Endothelial cell of umbilical vein (primary cell): ENCODE measurements around the gene RAP1GAP2. TPM values are rescaled to one million over a fixed set of nuclear protein-coding genes. Genes with fewer than 3 reads are reported as not detected.

ENCODE experiments used
- BruUV-seq: library from RNA; stranded (reverse); fragments of 400-500 nt; replicated peaks from 2 replicates; lab custom pipeline; 2021; lab: Mats Ljungman, UMichigan
- CTCF ChIA-PET: fragments of 300-600, 350-600 bp; sonication (Branson Sonifier 250); formaldehyde crosslinking; loops from one replicate; lab custom pipeline; 2021; ENCODE audit warnings: antibody characterized with exemption, inconsistent platforms; lab: Charles Lee
- POLR2A ChIA-PET: fragments of 300-600, 350-600 bp; sonication (Branson Sonifier 250); formaldehyde crosslinking; loops from one replicate; lab custom pipeline; 2021; ENCODE audit warnings: antibody characterized with exemption, inconsistent platforms; lab: Charles Lee
- DNase-seq: peaks from one replicate; pipeline ENCODE4 v3.0.0-alpha.2; 2011; ENCODE audit warnings: low read depth, low spot score
- FAIRE-seq: peaks from 2 replicates; lab custom pipeline; 2011; peaks lifted over from hg19 to GRCh38; lab: Jason Lieb, UNC
- H2AFZ ChIP-seq: 2 replicates; pipeline ENCODE4 v1.6.0; 2012; ENCODE audit warnings: low read depth, low read length, control low read depth, inconsistent platforms
- H3K27ac ChIP-seq: 2 replicates; pipeline ENCODE4 v1.5.1; 2011; ENCODE audit warnings: low read depth, mild to moderate bottlenecking, control low read depth, low read length, moderate library complexity; ENCODE audit not compliant: insufficient read depth
- H3K27me3 ChIP-seq, 2 experiments: 2 replicates each; pipeline versions ENCODE4 v1.6.0 to v1.6.1; 2011; ENCODE audit warnings: low read length in 2 of 2, mixed read lengths in 1 of 2; ENCODE audit not compliant: control insufficient read depth in 2 of 2, insufficient read depth in 2 of 2
- H3K36me3 ChIP-seq, 2 experiments: 2 replicates in 1 of 2; 3 replicates in 1 of 2; pipeline ENCODE4 v1.5.1; 2011; ENCODE audit warnings: low read length in 2 of 2, mild to moderate bottlenecking in 1 of 2, moderate library complexity in 1 of 2; ENCODE audit not compliant: control insufficient read depth in 2 of 2, insufficient read depth in 2 of 2; ENCODE audit errors: extremely low read depth in 1 of 2
- H3K4me1 ChIP-seq: 3 replicates; pipeline ENCODE4 v1.5.1; 2011; ENCODE audit warnings: mild to moderate bottlenecking, low read length; ENCODE audit not compliant: control insufficient read depth, insufficient read depth; ENCODE audit errors: extremely low read depth
- H3K4me2 ChIP-seq: 2 replicates; pipeline ENCODE4 v1.6.1; 2011; ENCODE audit warnings: low read length, control low read depth, mixed read lengths; ENCODE audit not compliant: insufficient read depth
- H3K4me3 ChIP-seq, 3 experiments: fragments of 200-600 bp in 1 of 3; sonication (generic), shearing (Covaris generic) in 1 of 3; replicated peaks in 1 of 3; 2 replicates each; pipeline ENCODE4 v1.5.1; 2011 to 2016; ENCODE audit warnings: control low read depth in 3 of 3, low read length in 3 of 3, mild to moderate bottlenecking in 2 of 3, inconsistent platforms in 1 of 3, low read depth in 1 of 3, moderate library complexity in 1 of 3; ENCODE audit not compliant: insufficient read depth in 1 of 3
- H3K79me2 ChIP-seq: 2 replicates; pipeline ENCODE4 v1.6.0; 2012; ENCODE audit warnings: low read length, inconsistent platforms; ENCODE audit not compliant: control insufficient read depth, insufficient read depth
- H3K9ac ChIP-seq: replicated peaks from 2 replicates; pipeline ENCODE3; 2011; ENCODE audit warnings: low read length, control low read depth; ENCODE audit not compliant: insufficient read depth; ENCODE audit errors: extremely low read depth
- H3K9me1 ChIP-seq: replicated peaks from 3 replicates; pipeline ENCODE4 v1.6.0; 2011; ENCODE audit warnings: mild to moderate bottlenecking, low read length; ENCODE audit not compliant: control insufficient read depth, insufficient read depth; ENCODE audit errors: extremely low read depth
- H3K9me3 ChIP-seq: replicated peaks from 2 replicates; pipeline ENCODE4 v1.5.1; 2012; ENCODE audit warnings: low read length, inconsistent platforms; ENCODE audit not compliant: control insufficient read depth, insufficient read depth
- H4K20me1 ChIP-seq: replicated peaks from 2 replicates; pipeline ENCODE3; 2011; ENCODE audit warnings: mild to moderate bottlenecking, low read length; ENCODE audit not compliant: control insufficient read depth, insufficient read depth; ENCODE audit errors: extremely low read depth
- EZH2 ChIP-seq: IDR thresholded peaks from 2 replicates; pipeline ENCODE4 v1.6.1; 2012; ENCODE audit warnings: borderline replicate concordance, low read depth, mild to moderate bottlenecking, moderate library complexity, low read length, inconsistent platforms; ENCODE audit not compliant: severe bottlenecking
- FOS ChIP-seq: IDR thresholded peaks from 2 replicates; pipeline ENCODE4 v1.6.1; 2011; ENCODE audit warnings: mild to moderate bottlenecking, low read length, moderate library complexity, borderline replicate concordance; ENCODE audit not compliant: insufficient read depth
- GATA2 ChIP-seq: IDR thresholded peaks from 2 replicates; pipeline ENCODE4 v1.7.0; 2011; ENCODE audit warnings: low read depth, mild to moderate bottlenecking, moderate library complexity, mixed read lengths, low read length; ENCODE audit not compliant: insufficient read length, insufficient read depth
- JUN ChIP-seq: IDR thresholded peaks from 2 replicates; pipeline ENCODE4 v1.6.1; 2011; ENCODE audit warnings: borderline replicate concordance, low read depth; ENCODE audit not compliant: insufficient read length, insufficient read depth
- MYC ChIP-seq: IDR thresholded peaks from one replicate; pipeline ENCODE4 v1.6.1; 2011; ENCODE audit warnings: mild to moderate bottlenecking, low read depth, low read length
- POLR2A ChIP-seq: IDR thresholded peaks from 2 replicates; pipeline ENCODE4 v1.6.1; 2012; ENCODE audit warnings: low read depth, mild to moderate bottlenecking, control low read depth, low read length
- POLR2AphosphoS5 ChIP-seq: IDR thresholded peaks from 2 replicates; pipeline ENCODE4 v1.6.1; 2012; ENCODE audit warnings: low read depth, mild to moderate bottlenecking, control low read depth, low read length, moderate library complexity; ENCODE audit not compliant: insufficient read depth
- dilution Hi-C: fragments of 300-500 bp; cut with MboI; formaldehyde crosslinking; loops from one replicate; pipeline ENCODE4 v1.15.0; 2019; ENCODE audit warnings: low sequenced_read_pairs; ENCODE audit not compliant: extremely low pct_ligation_motif_present
- intact Hi-C: fragments of 100-400 bp; cut with micrococcal nuclease; formaldehyde crosslinking; loops from one replicate; pipeline ENCODE4 v1.10.0; 2022
- polyA plus RNA-seq, 4 experiments: library from polyadenylated mRNA; depleted of rRNA in 3 of 4; stranded (reverse) in 3 of 4; unstranded in 1 of 4; fragments of >200 nt; gene quantifications; 2 replicates each; pipeline versions ENCODE4 v1.2.1 to v1.2.3, GENCODE V29; 2011 to 2012; ENCODE audit warnings: missing spikeins in 1 of 4
- total RNA-seq: library from RNA; stranded (reverse); gene quantifications from 2 replicates; pipeline ENCODE4 v1.2.3, GENCODE V29; 2021
- TF ChIP-seq, protein P1 (sequence below), 2 donors: IDR thresholded peaks; 1 replicate in 1 of 2; 2 replicates in 1 of 2; pipeline ENCODE4 v1.5.1; 2011; ENCODE audit warnings: low read length in 2 of 2, mild to moderate bottlenecking in 2 of 2, moderate library complexity in 2 of 2, control low read depth in 1 of 2, inconsistent platforms in 1 of 2, low read depth in 1 of 2; ENCODE audit not compliant: insufficient read depth in 1 of 2; ENCODE audit errors: extremely low read depth in 1 of 2
- TF ChIP-seq, protein P2 (sequence below): IDR thresholded peaks from 2 replicates; pipeline ENCODE4 v1.6.1; 2011; ENCODE audit not compliant: insufficient read depth, insufficient read length

Gene RAP1GAP2
- total and polyA plus RNA-seq, 2 donors (not counting 3 experiments of a cell fraction or from before 2014, with no cell fraction given): 1.4 to 3.6 TPM

DNA sequence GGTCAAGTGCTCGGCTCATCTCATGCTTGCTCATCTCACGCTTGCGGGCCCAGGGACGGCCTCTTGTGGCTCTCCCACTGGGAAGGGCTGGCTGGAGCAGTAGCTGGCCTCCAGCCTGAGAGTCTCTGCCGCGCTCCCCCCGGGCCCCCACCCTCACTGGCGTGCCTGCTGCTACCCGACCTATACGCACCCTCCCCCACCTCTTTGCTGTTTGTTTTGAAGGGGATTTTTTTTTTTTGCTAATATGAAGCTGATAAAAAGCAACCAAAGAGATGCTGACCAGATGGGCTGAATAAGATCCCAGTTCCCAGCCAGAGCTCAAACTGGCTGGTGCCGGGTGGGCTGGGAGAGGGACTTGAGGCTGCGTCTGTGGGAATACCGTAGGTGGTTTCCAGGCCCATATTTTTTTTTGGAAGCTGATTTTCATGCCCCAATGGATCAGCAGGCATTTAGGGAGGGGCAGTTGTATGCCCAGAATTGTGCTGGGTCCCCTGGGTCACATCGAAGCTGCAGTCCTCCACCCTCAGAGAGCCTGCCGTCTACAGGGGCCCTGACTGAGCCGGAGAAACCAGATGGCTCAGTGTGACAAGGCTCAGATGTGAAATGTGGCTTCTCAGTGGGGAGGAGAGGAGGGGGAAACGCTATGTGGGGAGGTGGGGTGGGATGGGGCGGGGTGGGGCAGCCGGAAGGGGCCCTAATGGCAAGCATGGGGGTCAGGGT is 115.0 kb downstream of the RAP1GAP2 start:
- H3K9me1 ChIP-seq: no peaks in the 10 kb centered on the region
- H4K20me1 ChIP-seq: no peaks in the 10 kb centered on the region
- dilution Hi-C loops: no loop called here
- no peak overlapping the region for H3K4me2 ChIP-seq
- H3K4me3 ChIP-seq: no peak overlapping the region
- no peaks in the 10 kb centered on the region for H3K27me3 ChIP-seq
- DNase-seq (no peak), FAIRE-seq (no peak)
- no peaks in the 10 kb centered on the region for H3K36me3 ChIP-seq
- no peaks in the 10 kb centered on the region for H3K79me2 ChIP-seq
- TF ChIP-seq EZH2 (no peak), POLR2A (no peak), MYC (no peak), POLR2AphosphoS5 (no peak), JUN (no peak), GATA2 (no peak), FOS (no peak)
- TF ChIP-seq, protein P1, sequence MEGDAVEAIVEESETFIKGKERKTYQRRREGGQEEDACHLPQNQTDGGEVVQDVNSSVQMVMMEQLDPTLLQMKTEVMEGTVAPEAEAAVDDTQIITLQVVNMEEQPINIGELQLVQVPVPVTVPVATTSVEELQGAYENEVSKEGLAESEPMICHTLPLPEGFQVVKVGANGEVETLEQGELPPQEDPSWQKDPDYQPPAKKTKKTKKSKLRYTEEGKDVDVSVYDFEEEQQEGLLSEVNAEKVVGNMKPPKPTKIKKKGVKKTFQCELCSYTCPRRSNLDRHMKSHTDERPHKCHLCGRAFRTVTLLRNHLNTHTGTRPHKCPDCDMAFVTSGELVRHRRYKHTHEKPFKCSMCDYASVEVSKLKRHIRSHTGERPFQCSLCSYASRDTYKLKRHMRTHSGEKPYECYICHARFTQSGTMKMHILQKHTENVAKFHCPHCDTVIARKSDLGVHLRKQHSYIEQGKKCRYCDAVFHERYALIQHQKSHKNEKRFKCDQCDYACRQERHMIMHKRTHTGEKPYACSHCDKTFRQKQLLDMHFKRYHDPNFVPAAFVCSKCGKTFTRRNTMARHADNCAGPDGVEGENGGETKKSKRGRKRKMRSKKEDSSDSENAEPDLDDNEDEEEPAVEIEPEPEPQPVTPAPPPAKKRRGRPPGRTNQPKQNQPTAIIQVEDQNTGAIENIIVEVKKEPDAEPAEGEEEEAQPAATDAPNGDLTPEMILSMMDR (IDR thresholded peaks at IDR 0.05; ENCODE audit: extremely low read depth in 1 of 2, insufficient read depth in 1 of 2, low read depth in 1 of 2, low read length in 2 of 2): no peak
- TF ChIP-seq, protein P2, sequence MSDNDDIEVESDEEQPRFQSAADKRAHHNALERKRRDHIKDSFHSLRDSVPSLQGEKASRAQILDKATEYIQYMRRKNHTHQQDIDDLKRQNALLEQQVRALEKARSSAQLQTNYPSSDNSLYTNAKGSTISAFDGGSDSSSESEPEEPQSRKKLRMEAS: no peak
- no peak overlapping the region for H3K27ac ChIP-seq
- H3K9ac ChIP-seq: no peak overlapping the region
- no TSS peak for BruUV-seq
- intact Hi-C loops: no loop called here
- ChIA-PET POLR2A (no interaction called here), CTCF (no interaction called here)
- H3K4me1 ChIP-seq: no peaks in the 10 kb centered on the region
- no peak overlapping the region for H2AFZ ChIP-seq
- H3K9me3 ChIP-seq: no peaks in the 10 kb centered on the region
